HG03139 (cell line): Measurements from ENCODE around the gene DDA1.
A peak's percentile ranks its signal among the peaks of the same experiment; 100 is the strongest.
"Not testable (repeated sequence)": the region's sequence is repeated elsewhere in the genome, so short reads cannot be mapped to it uniquely, and the experiment has no call there.

Experiments used
- ATAC-seq: cut with Tn5 transposase; IDR thresholded peaks from one replicate; pipeline ENCODE4 v1.9.1; 2021; ENCODE audit not compliant: unreplicated experiment

Gene DDA1

GRCh38 chr19:17309198-17309964 is at the start of gene DDA1:
Gene DDA1, plus strand, starts transcription at chr19:17309563. Its CDS starts 92 bp downstream, at chr19:17309655.
- peak; percentile 49 for ATAC-seq

GRCh38 chr19:17259934-17260333 is 49.4 kb upstream of the DDA1 start:
- no peak for ATAC-seq

- peak; percentile 65 for ATAC-seq
These were observed 48.5 kb upstream of the DDA1 start for GRCh38 chr19:17260842-17261325.

DNA sequence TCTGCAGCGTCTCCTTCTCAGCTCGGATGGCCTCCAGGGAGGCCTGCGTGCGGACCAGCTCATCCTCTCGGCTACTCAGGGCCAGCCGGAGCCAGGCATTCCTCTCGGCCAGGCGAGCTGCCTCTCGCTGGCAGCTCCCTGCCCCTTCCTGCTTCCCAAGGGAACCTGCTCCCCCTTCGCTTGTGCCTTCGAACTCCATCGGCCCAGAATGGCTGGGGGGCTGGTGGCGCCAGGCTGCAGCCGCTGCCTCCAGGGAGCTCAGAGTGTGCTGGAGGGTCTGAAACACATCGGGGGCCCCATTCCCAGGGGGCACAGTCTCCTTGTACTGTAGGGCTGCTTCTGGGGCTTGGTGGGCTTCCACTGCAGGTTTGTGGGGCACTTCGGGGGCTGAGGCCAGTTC is 46.8 kb upstream of the DDA1 start:
- no peak for ATAC-seq

DNA sequence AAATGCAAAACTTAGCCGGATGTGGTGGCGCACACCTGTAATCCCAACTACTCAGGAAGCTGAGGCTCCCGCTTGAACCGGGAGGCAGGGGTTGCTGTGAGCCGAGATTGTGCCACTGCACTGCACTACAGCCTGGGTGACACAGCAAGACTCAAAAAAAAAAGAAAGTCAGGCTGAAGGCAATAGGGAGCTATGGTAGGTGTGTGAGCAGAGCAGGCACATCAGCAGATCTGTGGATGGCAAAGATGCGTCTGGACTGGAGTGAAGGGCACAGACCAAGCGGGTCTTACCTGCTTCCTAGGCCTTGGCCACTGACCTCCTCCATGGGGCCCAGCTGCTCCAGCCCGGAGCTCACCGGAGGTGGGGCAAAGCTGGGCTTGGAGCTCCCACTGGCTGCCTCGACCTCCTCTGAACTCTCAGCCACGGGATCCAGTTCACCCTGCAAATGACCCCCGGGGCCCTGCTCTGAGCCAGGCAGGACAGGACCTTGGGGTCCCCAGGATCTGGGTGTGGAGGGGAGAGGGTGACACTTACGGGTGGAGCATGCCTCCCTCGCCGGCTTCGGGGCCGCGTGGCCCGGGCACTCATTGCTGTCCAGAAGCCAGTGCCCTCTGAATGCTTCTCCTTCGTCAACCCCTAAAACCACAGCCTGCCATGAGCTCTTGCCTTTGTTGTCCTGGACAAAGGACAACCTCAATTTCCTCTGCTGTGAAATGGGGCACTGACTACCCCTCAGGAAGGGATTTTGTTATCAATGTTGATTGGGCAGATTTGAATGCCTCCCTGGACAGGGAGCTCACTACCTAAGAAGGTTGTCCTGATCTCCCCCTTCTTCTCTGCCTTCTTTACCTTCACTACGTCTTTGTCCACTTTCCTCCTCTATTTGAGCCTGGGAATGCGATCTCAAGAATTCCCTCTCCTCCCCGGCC is 45.4 kb upstream of the DDA1 start:
- no peak for ATAC-seq

- ATAC-seq, result no peak
These were observed 44.8 kb upstream of the DDA1 start, which contains the start of gene USHBP1 for GRCh38 chr19:17264641-17264979. Gene USHBP1, minus strand, starts transcription at chr19:17264745. Its CDS starts 446 bp downstream, at chr19:17264299.

- ATAC-seq, result no peak
These were observed 43.3 kb upstream of the DDA1 start for GRCh38 chr19:17266026-17266425.

DNA sequence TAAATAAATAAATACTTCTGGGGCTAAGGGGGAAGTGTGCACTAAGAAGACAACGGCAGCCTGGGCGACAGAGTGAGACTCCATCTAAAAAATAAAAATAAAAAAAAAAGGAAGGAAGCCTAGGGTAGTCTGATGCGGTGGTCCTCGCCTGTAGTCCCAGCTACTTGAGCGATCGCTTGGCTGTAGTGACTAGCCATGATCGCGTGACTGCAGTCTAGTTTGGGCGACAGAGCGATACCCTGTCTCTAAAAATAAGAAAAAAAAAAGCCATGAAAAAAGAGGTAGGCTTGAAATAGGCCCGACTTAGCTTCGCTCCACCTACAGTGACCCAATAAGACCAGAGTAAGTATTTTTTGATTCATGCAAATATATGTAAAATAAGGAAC is 42.8 kb upstream of the DDA1 start:
- peak; percentile 10 for ATAC-seq

DNA sequence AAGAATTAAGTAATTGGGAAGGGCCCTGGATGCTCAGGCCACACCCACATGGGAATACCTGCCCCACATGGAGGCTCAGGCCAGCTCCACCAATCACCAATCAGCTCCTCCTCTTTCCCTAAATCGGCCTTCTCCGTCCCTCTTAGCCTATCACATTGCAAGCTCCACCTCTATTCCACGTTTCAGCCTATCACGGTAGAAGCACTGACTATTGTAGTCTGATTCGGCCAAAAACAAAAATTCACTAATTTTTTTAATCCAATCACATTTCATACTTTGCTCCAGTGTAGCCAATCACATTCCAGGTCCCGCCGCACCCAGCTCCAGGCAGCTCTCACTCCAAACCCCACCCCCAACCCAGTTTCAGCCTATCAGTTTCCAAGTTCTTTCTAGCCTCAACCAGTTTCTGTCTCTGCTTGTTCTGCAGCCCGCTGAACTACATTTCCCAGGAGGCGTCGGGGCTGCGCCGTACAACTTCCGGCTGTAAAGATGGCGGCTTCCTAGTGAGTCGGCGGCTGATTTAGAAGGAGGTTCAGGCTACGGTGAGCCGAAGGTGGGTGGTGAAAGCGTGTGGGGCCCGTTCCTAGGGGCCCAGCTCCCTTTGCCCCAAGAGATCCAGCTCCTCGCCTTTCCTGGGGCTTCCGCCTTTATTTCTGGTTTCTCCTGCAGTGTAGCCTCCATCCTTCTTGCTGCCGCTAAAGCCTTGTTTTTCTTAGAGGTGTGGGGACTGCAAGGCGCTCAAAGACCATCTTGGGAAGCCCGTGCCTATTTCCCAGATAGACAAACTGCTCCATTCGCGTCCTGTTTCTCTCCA is 42.2 kb upstream of the DDA1 start, which contains the start of gene BABAM1:
BABAM1 (plus strand) TSS at position 469 of the 814 bp plus-strand sequence. CDS start 1,364 bp downstream, outside the sequence.
- peak; percentile 89 for ATAC-seq

DNA sequence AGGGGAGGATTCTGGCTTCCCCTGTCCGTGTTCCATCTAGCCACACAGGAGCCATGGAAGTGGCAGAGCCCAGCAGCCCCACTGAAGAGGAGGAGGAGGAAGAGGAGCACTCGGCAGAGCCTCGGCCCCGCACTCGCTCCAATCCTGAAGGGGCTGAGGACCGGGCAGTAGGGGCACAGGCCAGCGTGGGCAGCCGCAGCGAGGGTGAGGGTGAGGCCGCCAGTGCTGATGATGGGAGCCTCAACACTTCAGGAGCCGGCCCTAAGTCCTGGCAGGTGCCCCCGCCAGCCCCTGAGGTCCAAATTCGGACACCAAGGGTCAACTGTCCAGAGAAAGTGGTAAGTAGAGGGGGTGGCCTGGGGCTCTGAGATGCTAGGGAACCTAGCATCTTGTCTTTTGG is 40.6 kb upstream of the DDA1 start:
- no peak for ATAC-seq

GRCh38 chr19:17274892-17275291 is 34.5 kb upstream of the DDA1 start:
- ATAC-seq, result not testable (repeated sequence)

DNA sequence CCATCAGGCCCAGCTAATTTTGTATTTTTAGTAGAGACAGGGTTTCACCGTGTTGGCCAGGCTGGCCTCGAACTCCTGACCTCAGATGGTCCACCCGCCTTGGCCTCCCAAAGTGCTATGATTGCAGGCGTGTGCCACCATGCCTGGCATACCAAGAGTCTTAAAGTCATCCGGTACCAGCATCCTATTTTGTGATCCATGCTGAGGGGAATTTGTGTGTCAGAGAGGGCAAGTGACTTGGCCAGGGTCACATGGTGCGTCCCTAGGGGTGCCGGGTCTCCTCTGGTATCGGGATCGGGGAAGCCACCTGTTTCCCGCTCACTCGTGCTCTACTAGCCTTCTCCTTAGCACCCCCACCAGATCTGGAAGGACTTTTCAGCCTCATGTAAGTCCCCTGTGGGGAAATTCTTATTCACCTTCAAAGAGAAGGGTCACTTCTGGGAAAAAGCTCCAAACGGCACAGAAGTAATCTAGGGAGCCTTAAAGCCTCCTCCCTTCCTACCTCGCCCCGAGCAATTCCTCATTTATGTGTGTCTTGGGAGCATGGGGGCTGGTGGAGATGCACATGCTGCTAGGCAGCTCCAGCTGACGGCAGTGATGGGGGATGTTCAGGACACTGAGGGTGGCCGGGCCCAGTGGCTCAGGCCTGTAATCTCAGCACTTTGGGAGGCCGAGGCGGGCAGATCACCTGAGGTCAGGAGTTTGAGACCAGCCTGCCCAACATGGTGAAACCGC is 33.8 kb upstream of the DDA1 start:
- ATAC-seq, result no peak

DNA sequence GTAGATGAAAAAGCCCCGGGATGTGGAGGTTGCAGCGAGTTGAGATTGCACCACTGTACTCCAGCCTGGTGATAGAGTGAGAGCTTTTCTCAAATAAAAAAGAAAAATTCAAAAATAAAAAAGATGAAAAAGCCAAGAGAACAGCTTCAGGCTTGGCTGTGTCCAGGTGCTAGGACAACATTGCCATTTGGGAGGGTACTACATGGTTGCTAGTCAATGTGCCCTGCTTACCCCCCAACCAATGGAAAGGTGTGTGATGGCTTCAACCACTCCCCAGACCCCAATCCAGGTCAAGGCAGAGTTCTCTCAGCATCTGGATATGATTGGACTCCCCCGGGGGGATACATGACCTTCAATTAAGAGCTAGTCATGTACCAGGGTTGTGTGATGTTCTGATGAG is 29.9 kb upstream of the DDA1 start:
- ATAC-seq, result no peak

DNA sequence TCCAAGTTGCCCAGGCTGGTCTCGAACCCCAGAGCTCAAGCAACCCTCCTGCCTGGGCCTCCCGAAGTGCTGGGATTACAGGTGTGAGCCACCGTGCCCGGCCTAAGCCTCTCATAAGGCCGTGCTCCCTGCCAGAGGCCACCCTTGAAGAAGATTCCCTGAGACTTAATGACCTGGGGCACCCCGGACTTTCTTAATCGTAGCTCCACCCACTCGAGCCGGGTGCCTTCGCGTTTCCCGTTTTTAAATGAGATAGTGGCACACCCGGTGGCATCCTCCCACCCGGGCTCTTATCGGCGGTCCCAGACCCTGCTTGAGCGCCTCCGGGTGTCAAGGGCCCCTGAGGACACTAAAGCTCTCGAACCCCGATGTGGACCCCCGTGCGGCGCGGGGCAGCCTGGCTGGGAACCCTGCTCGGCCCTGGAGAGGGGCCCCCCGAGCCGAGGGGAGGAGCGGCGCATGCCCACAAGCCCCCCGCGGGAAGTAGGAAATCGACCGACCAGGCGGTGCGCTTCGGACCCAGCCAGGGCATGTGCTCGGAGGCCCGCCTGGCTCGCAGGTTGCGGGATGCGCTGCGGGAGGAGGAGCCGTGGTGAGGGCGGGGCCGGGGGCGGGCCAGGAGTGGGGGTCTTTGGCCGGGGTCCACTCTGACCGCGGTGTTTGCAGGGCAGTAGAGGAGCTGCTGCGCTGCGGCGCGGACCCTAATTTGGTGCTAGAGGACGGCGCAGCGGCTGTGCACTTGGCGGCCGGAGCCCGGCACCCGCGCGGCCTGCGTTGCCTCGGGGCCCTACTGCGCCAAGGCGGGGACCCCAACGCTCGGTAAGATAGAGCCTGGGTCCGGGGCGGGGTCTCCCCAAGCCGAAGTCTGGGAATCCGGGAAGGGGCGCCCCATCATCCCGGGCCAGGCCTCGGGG is 27.7 kb upstream of the DDA1 start, which contains the start of gene ANKLE1:
ANKLE1 (plus strand) TSS at position 511 of the 914 bp plus-strand sequence; CDS start at position 531, 20 bp downstream.
- ATAC-seq, result no peak

GRCh38 chr19:17282488-17283125 is 26.8 kb upstream of the DDA1 start:
- ATAC-seq, result no peak

DNA sequence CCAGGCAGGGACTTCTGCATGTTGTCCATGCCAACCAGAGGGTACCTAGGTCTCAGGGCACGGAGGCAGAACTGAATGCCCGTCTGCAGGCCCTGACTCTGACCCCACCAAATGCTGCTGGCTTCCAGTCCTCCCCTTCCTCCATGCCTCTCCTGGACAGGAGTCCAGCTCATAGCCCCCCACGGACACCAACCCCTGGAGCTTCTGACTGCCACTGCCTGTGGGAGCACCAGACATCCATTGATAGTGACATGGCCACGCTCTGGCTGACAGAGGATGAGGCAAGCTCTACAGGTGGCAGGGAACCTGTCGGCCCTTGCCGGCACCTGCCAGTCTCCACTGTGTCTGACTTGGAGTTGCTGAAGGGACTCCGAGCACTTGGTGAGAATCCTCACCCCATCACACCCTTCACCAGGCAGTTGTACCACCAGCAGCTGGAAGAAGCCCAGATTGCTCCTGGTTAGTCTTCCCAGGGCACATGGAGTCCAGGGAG is 25.8 kb upstream of the DDA1 start:
- ATAC-seq, result no peak

- no peak for ATAC-seq
These were observed 23.8 kb upstream of the DDA1 start for GRCh38 chr19:17285415-17286135.

- no peak for ATAC-seq
These were observed 23.1 kb upstream of the DDA1 start for GRCh38 chr19:17286263-17286662.
